Trophoblast cell (in vitro differentiated cells and primary cell): Measurements from ENCODE around the gene NSF.

Experiments used
- DNase-seq, 2 donors: peaks; one replicate each; pipeline ENCODE4 v3.0.0-alpha.2; 2016
- H2AFZ ChIP-seq: 2 replicates; pipeline ENCODE4 v1.6.1; 2013; ENCODE audit warnings: low read length, moderate library complexity, mild to moderate bottlenecking; ENCODE audit not compliant: insufficient read depth, poor library complexity
- H2AK5ac ChIP-seq: 2 replicates; pipeline ENCODE4 v1.6.1; 2013; ENCODE audit warnings: mild to moderate bottlenecking, low read length
- H2BK120ac ChIP-seq: 2 replicates; pipeline ENCODE4 v1.6.1; 2013; ENCODE audit warnings: low read length, mild to moderate bottlenecking, moderate library complexity; ENCODE audit not compliant: insufficient read depth, poor library complexity
- H2BK12ac ChIP-seq: 2 replicates; pipeline ENCODE4 v1.6.1; 2013; ENCODE audit warnings: mild to moderate bottlenecking, low read length, moderate library complexity
- H2BK5ac ChIP-seq: 2 replicates; pipeline ENCODE4 v1.6.1; 2013; ENCODE audit warnings: low read length, low read depth, moderate library complexity, mild to moderate bottlenecking; ENCODE audit not compliant: poor library complexity
- H3K14ac ChIP-seq: 2 replicates; pipeline ENCODE4 v1.6.1; 2013; ENCODE audit warnings: mild to moderate bottlenecking, low read length
- H3K18ac ChIP-seq: 2 replicates; pipeline ENCODE4 v1.6.1; 2013; ENCODE audit warnings: mild to moderate bottlenecking, low read length
- H3K23ac ChIP-seq: 2 replicates; pipeline ENCODE4 v1.6.1; 2013; ENCODE audit warnings: low read length
- H3K27ac ChIP-seq: 2 replicates; pipeline ENCODE4 v1.5.1; 2013; ENCODE audit warnings: low read depth, mild to moderate bottlenecking, inconsistent platforms, low read length, moderate library complexity
- H3K27me3 ChIP-seq: 2 replicates; pipeline ENCODE4 v1.6.1; 2013; ENCODE audit warnings: inconsistent platforms, mild to moderate bottlenecking, low read length, moderate library complexity; ENCODE audit not compliant: insufficient read depth
- H3K36me3 ChIP-seq, 2 experiments: 1 replicate in 1 of 2; 2 replicates in 1 of 2; pipeline ENCODE4 v1.6.1; 2013; ENCODE audit warnings: low read length in 2 of 2, mild to moderate bottlenecking in 2 of 2, moderate library complexity in 1 of 2; ENCODE audit not compliant: insufficient read depth in 2 of 2, control insufficient read depth in 1 of 2
- H3K4ac ChIP-seq: 2 replicates; pipeline ENCODE4 v1.6.1; 2013; ENCODE audit warnings: low read depth, mild to moderate bottlenecking, low read length, moderate library complexity
- H3K4me1 ChIP-seq, 2 experiments: 1 replicate in 1 of 2; 2 replicates in 1 of 2; pipeline ENCODE4 v1.6.1; 2013; ENCODE audit warnings: low read length in 2 of 2, mild to moderate bottlenecking in 2 of 2, moderate library complexity in 1 of 2; ENCODE audit not compliant: insufficient read depth in 2 of 2, control insufficient read depth in 1 of 2
- H3K4me2 ChIP-seq: 2 replicates; pipeline ENCODE4 v1.6.1; 2013; ENCODE audit warnings: inconsistent platforms, mild to moderate bottlenecking, low read length, moderate library complexity
- H3K4me3 ChIP-seq: 2 replicates; pipeline ENCODE4 v1.5.1; 2013; ENCODE audit warnings: mild to moderate bottlenecking, low read depth, low read length, inconsistent platforms
- H3K79me1 ChIP-seq: one replicate; pipeline ENCODE4 v1.6.1; 2013; ENCODE audit warnings: low read length
- H3K79me2 ChIP-seq: 2 replicates; pipeline ENCODE4 v1.6.1; 2013; ENCODE audit warnings: low read length, mild to moderate bottlenecking; ENCODE audit not compliant: control insufficient read depth, insufficient read depth, poor library complexity
- H3K9ac ChIP-seq: 2 replicates; pipeline ENCODE4 v1.6.1; 2013; ENCODE audit warnings: mild to moderate bottlenecking, low read length
- H3K9me3 ChIP-seq: 2 replicates; pipeline ENCODE4 v1.6.1; 2013; ENCODE audit warnings: low read depth, mild to moderate bottlenecking, control low read depth, inconsistent platforms, low read length; ENCODE audit not compliant: insufficient read depth
- H4K12ac ChIP-seq: 2 replicates; pipeline ENCODE4 v1.6.1; 2013; ENCODE audit warnings: low read depth, mild to moderate bottlenecking, low read length, moderate library complexity
- H4K8ac ChIP-seq: 2 replicates; pipeline ENCODE4 v1.6.1; 2013; ENCODE audit warnings: low read depth, mild to moderate bottlenecking, low read length, moderate library complexity
- H4K91ac ChIP-seq: one replicate; pipeline ENCODE4 v1.6.1; 2013; ENCODE audit warnings: low read depth, mild to moderate bottlenecking, low read length, moderate library complexity
- WGBS: extraction: QIAGEN DNeasy Blood & Tissue Kit; methylation state at CpG from one replicate; pipeline ENCODE4 v1.1.7; 2013; ENCODE audit warnings: missing lambda C conversion rate; ENCODE audit not compliant: insufficient read length, insufficient coverage; ENCODE audit errors: extremely low coverage; 5-methylcytosine and 5-hydroxymethylcytosine counted together

The NSF gene

DNA sequence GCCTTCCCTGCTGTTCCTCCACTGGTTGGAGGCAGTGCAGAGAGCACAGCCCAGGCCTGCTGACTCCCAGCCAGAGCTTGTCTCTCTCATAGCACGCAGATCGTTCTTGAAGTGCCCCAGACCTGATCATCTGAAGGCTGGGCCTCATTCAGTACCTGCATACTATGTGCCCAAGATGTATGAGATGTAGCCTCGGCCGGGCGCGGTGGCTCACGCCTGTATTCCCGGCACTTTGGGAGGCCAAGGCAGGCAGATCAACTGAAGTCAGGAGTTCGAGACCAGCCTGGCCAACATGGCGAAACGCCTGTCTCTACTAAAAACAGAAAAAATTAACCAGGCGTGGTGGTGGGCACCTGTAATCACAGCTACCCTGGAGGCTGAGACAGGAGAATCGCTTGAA, 197.0 kb downstream of the NSF start:
- no peak overlapping the region for H2AK5ac ChIP-seq
- H3K4ac ChIP-seq: no peak overlapping the region
- H2BK120ac ChIP-seq: no peak overlapping the region
- H3K14ac ChIP-seq: no peak overlapping the region
- peaks cover 4% of the 10 kb centered on the region for H3K79me2 ChIP-seq
- H4K12ac ChIP-seq: no peak overlapping the region
- no peak overlapping the region for H3K18ac ChIP-seq
- peaks cover 17 to 19% of the 10 kb centered on the region in 2 experiments for H3K4me1 ChIP-seq
- no peak overlapping the region for H4K8ac ChIP-seq
- no peak overlapping the region for H3K4me3 ChIP-seq
- WGBS: no CpG with 5 or more reads among the region's 13 CpGs
- DNase-seq: no peak
- peaks cover 7% of the 10 kb centered on the region for H3K9me3 ChIP-seq
- no peak overlapping the region for H2BK12ac ChIP-seq
- H3K27ac ChIP-seq: no peak overlapping the region
- no peak overlapping the region for H3K4me2 ChIP-seq
- H2AFZ ChIP-seq: no peak overlapping the region
- no peak overlapping the region for H2BK5ac ChIP-seq
- H3K27me3 ChIP-seq: no peaks in the 10 kb centered on the region
- H3K23ac ChIP-seq: no peak overlapping the region
- H3K36me3 ChIP-seq: no peaks in the 10 kb centered on the region
- H4K91ac ChIP-seq: no peak overlapping the region
- no peak overlapping the region for H3K9ac ChIP-seq
- H3K79me1 ChIP-seq: peaks cover 12% of the 10 kb centered on the region

GRCh38 chr17:46788300-46788699, 197.8 kb downstream of the NSF start:
- Histone ChIP-seq H3K14ac (no peak overlapping the region), H4K12ac (no peak overlapping the region), H3K4me3 (no peak overlapping the region), H2AK5ac (no peak overlapping the region), H2BK120ac (no peak overlapping the region), H3K4ac (no peak overlapping the region), H3K23ac (no peak overlapping the region), H3K27ac (no peak overlapping the region), H2AFZ (no peak overlapping the region), H4K8ac (no peak overlapping the region), H3K36me3 (no peaks in the 10 kb centered on the region), H4K91ac (no peak overlapping the region), H2BK5ac (no peak overlapping the region), H3K18ac (no peak overlapping the region), H3K9ac (no peak overlapping the region), H3K79me1 (peaks cover 10% of the 10 kb centered on the region), H3K27me3 (no peaks in the 10 kb centered on the region), H3K4me2 (no peak overlapping the region), H3K4me1 (peaks cover 17 to 19% of the 10 kb centered on the region in 2 experiments), H2BK12ac (no peak overlapping the region), H3K79me2 (peaks cover 4% of the 10 kb centered on the region), H3K9me3 (peaks cover 7% of the 10 kb centered on the region)
- WGBS: no CpG with 5 or more reads among the region's 5 CpGs
- DNase-seq: no peak

DNA sequence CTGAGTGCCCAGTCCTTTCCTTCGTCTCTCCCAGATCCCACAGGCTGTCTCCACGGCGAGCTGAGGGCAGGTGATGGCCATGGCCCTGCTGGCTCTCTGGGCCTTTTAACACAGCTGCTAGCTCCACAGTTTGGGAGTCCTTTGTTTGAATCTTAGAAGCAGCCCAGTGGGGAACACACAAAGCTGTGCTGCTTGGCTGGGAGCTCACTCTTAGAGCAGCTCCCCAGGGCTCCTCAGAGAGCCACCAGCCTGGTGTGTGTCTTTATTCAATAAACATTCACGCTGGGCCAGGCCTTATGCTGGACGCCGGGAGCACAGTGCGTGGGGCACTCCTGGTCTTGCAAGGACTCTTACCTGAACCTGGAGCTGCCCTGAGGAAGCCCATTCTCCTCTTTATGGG, 198.3 kb downstream of the NSF start:
- no peak overlapping the region for H3K4me2 ChIP-seq
- no peak overlapping the region for H2AK5ac ChIP-seq
- H3K27ac ChIP-seq: no peak overlapping the region
- no peak overlapping the region for H2AFZ ChIP-seq
- no peak overlapping the region for H4K12ac ChIP-seq
- no peak overlapping the region for H4K8ac ChIP-seq
- H2BK5ac ChIP-seq: no peak overlapping the region
- H3K9me3 ChIP-seq: peaks cover 7% of the 10 kb centered on the region
- H4K91ac ChIP-seq: no peak overlapping the region
- no peak overlapping the region for H3K9ac ChIP-seq
- H3K14ac ChIP-seq: no peak overlapping the region
- no peak overlapping the region for H2BK120ac ChIP-seq
- peaks cover 17 to 19% of the 10 kb centered on the region in 2 experiments for H3K4me1 ChIP-seq
- H3K4ac ChIP-seq: no peak overlapping the region
- H3K79me2 ChIP-seq: peaks cover 4% of the 10 kb centered on the region
- no peaks in the 10 kb centered on the region for H3K36me3 ChIP-seq
- H3K18ac ChIP-seq: no peak overlapping the region
- H3K4me3 ChIP-seq: no peak overlapping the region
- DNase-seq: no peak
- no peaks in the 10 kb centered on the region for H3K27me3 ChIP-seq
- peaks cover 10% of the 10 kb centered on the region for H3K79me1 ChIP-seq
- WGBS: no CpG with 5 or more reads among the region's 7 CpGs
- no peak overlapping the region for H3K23ac ChIP-seq
- H2BK12ac ChIP-seq: no peak overlapping the region

- H3K27me3 ChIP-seq: no peaks in the 10 kb centered on the region
- H3K9me3 ChIP-seq: peaks cover 7% of the 10 kb centered on the region
- peaks cover 17 to 19% of the 10 kb centered on the region in 2 experiments for H3K4me1 ChIP-seq
- no peak overlapping the region for H4K12ac ChIP-seq
- H3K4ac ChIP-seq: no peak overlapping the region
- H2BK12ac ChIP-seq: no peak overlapping the region
- no peak overlapping the region for H3K9ac ChIP-seq
- no peak overlapping the region for H2AK5ac ChIP-seq
- no peak for DNase-seq
- H2AFZ ChIP-seq: no peak overlapping the region
- H4K8ac ChIP-seq: no peak overlapping the region
- peaks cover 10% of the 10 kb centered on the region for H3K79me1 ChIP-seq
- WGBS: no CpG with 5 or more reads among the region's 8 CpGs
- H4K91ac ChIP-seq: no peak overlapping the region
- no peak overlapping the region for H3K14ac ChIP-seq
- H3K36me3 ChIP-seq: no peaks in the 10 kb centered on the region
- peaks cover 4% of the 10 kb centered on the region for H3K79me2 ChIP-seq
- no peak overlapping the region for H3K18ac ChIP-seq
- H3K4me3 ChIP-seq: no peak overlapping the region
- no peak overlapping the region for H3K27ac ChIP-seq
- no peak overlapping the region for H3K4me2 ChIP-seq
- H3K23ac ChIP-seq: no peak overlapping the region
- H2BK120ac ChIP-seq: no peak overlapping the region
- H2BK5ac ChIP-seq: no peak overlapping the region
Measured at GRCh38 chr17:46789610-46790009, 199.1 kb downstream of the NSF start.
